ENCODE measurements around the gene KCNAB1.
A peak's percentile ranks its signal among the peaks of the same experiment; 100 is the strongest.

The KCNAB1 gene

DNA sequence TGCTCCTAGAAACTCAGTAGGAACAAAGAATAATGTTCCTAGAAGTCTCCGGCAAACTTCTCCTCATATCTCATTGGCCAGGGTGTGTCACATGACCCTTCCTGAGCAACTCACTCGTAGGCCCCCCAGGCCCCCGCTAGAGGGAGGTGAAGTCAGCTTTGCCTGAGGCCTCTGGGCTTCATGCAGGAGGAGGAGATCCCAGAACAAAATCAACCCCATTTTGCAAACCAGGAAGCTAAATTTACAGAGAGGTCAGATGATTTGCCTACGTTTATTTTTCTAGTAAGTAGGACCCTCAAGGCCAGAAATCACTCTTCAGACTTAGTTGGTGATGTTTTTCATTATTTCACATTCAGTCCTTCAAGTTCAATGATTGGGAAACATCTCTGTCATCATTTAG lies 335.5 kb downstream of the KCNAB1 start:
- no peak for DNase-seq (ENCODE audit: low read depth)

DNA sequence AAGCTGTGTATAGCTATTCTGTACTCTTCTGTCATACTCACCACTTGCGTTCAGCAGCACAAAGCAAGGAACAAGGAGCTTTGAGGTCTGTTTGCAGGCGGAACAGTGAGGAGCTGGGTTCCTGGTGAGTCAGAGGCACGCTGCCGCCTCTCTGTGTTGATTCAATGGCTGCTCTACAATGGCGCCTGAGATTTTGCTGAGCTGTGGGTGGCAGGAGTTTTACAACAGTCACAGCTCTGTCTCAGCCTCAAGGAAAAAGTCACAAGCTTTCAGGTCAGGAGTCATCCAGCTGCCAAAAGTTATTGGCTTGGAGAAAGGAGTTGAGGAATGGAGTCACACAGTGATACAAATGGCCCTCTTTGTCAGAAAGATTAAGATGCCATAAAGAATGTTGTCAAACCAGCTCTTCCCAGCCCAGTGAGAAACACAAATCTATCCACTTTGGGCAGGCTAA lies 336.4 kb downstream of the KCNAB1 start:
- no peak for DNase-seq (ENCODE audit: low read depth)

DNA sequence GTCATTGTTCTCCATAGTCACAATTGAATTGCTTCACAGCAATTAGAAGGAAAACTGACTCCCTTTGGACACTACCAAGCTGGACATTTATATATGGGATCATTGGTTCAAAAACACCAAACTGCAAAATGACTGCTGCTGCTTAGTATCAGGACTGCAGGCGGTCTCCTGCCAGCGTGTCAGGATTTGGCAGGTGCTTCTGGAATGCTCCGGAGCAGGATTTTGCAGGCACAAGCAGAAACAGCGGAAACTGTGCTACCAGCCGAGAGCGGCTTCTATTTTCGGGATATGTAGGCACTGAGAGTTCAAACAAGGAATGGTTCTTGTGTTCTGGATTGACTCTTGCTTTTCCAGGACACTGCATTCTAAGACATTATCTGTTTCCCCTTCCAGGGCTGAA lies 339.1 kb downstream of the KCNAB1 start:
- DNase-seq (ENCODE audit: low read depth), result no peak

GRCh38 chr3:156460206-156460611 lies 339.8 kb downstream of the KCNAB1 start:
- no peak for DNase-seq (ENCODE audit: low read depth)

DNA sequence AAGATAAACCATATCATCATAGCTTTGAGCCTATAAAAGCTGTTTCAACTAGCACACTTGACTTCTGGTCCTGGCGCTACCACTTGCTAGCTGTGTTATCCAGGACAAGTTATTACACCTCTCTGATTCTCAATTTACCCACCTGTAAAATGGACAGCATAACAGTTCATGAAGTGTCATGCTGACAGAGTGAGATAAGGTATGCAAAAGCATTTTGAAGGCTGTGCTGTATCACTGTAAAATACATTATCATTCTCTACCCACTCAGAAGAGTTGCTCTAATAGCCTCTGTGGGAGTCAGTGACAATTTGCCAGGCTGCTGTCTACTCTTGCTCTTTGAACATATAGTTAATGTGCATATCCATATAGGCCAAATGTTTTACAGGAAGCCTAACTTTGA lies 341.5 kb downstream of the KCNAB1 start:
- DNase-seq (ENCODE audit: low read depth), result no peak

- DNase-seq (ENCODE audit: low read depth), result no peak
Observed at GRCh38 chr3:156463123-156463522, 342.7 kb downstream of the KCNAB1 start.

GRCh38 chr3:156465194-156465593 lies 344.8 kb downstream of the KCNAB1 start:
- DNase-seq (ENCODE audit: low read depth), result no peak

- no peak for DNase-seq (ENCODE audit: low read depth)
Observed at GRCh38 chr3:156469456-156469855, 349.1 kb downstream of the KCNAB1 start.

DNA sequence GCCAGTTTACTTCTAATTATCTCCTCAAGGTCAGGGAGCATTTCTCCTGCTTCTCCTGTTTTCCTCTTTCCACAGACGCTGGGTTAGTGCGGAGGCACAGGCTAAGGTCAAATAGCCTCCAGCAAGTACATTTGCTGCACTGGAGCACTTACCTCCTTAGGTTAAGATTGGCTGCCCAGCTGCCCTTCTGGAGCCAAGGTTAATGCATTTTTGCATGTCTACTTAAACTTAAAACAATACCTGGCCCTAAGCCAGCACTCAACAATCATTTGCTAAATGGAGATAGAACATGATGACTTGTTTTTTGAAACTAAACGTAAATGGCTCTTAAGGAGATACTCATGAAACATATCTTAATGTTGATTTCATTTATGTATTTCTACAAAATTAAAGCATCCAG lies 351.1 kb downstream of the KCNAB1 start:
- DNase-seq (ENCODE audit: low read depth), result no peak

DNA sequence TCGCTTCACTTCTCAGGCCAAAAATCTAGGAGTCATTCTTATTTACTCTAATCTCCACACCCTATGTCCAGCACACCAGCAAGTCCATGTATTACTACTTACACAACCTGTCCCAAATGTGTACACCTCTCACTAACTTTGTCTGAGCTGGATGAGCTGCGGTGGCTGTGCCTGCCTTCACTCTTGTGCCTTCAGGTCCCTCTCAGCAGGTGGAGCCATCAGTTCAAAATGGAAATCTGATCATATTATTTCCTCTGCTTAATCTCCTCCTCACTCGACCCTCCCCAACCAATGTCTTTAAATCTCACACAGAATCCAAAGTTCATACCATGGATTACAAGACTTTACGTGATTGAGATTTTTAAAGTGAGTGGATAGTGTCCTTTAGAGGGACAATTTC lies 351.8 kb downstream of the KCNAB1 start:
- DNase-seq (ENCODE audit: low read depth), result no peak

DNA sequence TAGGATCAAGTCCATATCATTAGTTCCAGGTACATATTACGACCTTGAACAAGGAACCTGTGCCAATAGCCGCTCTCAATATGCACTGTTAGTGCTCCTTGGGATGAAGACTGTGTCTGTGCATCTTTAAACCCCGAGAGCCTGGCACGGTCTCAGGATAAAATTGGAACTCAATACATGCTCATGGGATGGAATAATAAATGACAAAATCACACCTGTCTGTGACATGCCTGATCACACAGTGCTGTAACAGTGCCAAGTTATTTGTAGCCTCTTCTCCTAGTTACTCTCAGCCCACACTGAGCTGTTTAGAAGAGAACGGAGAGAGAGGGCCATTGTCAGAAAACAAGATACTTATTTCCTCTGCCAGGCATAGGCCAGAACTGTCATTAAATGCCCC lies 352.3 kb downstream of the KCNAB1 start:
- no peak for DNase-seq (ENCODE audit: low read depth)

GRCh38 chr3:156473341-156473740 lies 353.0 kb downstream of the KCNAB1 start:
- no peak for DNase-seq (ENCODE audit: low read depth)

DNA sequence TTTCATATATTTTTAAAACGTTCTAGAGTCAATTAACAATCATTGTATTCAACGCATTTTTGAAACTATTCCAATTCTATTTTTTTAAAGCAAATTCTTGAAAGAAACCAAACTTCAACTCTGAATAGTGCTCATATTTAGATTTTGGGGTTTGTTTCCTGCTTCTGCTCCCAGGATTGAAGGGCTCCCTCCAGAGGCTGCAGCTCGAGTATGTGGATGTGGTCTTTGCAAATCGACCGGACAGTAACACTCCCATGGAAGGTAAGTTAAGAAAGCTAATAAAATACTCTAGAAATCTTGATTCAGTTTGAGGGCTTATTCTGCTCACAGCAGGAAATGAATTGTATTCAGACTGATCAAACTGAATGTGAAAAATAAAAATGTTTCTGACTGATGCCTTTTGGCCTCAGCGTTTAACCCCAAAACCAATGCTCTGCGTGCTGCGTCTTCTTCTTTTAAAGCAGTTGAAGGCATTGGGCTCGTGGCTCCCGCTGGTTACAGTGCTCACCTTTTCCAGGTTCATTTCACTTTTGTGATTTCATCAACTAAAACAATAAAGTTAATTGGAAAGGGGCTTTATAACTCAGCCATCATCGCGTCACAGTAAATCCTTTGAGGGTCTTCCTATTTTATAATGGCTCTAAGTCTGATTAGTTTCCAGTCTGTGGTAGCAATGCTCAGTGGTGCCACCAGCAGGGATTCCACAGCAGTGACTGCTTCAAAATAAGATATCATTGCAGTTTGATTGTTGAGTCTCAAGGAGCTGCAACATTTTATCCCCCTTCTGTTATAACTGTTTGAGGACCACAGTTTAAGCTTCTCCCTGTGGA lies 354.4 kb downstream of the KCNAB1 start:
- no peak for DNase-seq (ENCODE audit: low read depth)

DNA sequence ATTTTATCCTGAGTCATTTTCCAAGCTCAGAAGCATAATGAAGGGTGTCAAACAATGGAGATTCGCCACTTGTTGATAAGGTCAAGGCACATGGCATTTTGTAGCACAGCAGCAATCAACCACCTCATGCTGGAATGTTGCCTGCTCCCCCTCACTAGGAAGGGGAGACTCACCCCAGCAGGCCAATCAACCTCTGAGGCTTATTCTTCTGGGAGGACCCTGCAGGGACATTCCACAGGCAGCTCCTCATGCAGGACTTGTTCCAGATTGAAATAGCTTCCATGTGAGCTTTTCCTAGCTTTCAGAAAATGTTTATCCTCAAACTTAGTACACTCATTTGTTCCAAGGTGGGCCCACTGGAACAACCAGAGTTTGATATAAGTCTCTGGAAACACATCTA lies 356.9 kb downstream of the KCNAB1 start:
- DNase-seq (ENCODE audit: low read depth), result no peak

DNA sequence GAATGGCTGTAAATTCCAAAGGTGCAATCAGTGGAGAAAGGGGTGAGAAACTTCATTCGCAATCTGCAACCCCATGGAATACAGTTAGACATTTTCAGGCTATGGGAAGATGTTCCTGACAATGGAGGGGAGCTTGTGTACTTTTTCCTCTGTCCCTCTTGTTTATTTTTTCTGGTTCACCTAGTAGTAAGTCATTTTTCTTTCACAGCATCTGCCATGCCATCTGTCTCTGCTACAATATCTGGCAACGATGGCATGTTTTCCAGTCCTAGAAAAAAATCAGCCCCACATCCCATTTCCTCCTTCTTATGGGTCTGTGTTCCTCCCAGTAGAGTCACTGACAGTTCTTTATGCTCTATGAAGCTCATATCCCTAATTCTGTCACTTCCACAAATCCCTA lies 358.5 kb downstream of the KCNAB1 start:
- DNase-seq (ENCODE audit: low read depth), result no peak

- DNase-seq (ENCODE audit: low read depth), result no peak
Observed at GRCh38 chr3:156479604-156480003, 359.2 kb downstream of the KCNAB1 start.

DNA sequence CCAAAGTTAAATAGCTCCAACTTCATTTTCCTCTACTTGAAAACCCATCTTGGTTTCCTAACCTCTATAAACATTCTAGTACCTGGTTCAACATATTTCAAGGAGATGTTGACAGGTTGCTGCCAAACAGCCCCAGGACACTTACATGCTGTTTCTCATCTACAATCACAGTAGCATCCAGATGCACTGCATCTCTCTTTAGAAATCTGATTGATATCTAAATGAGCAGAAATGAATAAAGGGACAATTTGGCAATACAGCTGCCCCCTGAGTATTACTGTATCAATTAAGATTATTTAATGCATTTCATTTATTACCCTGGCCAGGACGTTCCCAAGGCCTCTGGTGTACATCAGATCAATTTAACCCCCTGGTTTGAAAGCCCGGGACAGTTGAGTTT lies 360.6 kb downstream of the KCNAB1 start:
- DNase-seq (ENCODE audit: low read depth), result no peak

GRCh38 chr3:156483002-156483401 lies 362.6 kb downstream of the KCNAB1 start:
- DNase-seq (ENCODE audit: low read depth), result no peak

GRCh38 chr3:156483426-156483825 lies 363.0 kb downstream of the KCNAB1 start:
- DNase-seq (ENCODE audit: low read depth), result peak; percentile 71

- no peak for DNase-seq (ENCODE audit: low read depth)
Observed at GRCh38 chr3:156483961-156484787, 363.8 kb downstream of the KCNAB1 start.

GRCh38 chr3:156488767-156489166 lies 368.4 kb downstream of the KCNAB1 start:
- DNase-seq (ENCODE audit: low read depth), result no peak

- DNase-seq (ENCODE audit: low read depth), result no peak
Observed at GRCh38 chr3:156489462-156489911, 369.1 kb downstream of the KCNAB1 start.

DNA sequence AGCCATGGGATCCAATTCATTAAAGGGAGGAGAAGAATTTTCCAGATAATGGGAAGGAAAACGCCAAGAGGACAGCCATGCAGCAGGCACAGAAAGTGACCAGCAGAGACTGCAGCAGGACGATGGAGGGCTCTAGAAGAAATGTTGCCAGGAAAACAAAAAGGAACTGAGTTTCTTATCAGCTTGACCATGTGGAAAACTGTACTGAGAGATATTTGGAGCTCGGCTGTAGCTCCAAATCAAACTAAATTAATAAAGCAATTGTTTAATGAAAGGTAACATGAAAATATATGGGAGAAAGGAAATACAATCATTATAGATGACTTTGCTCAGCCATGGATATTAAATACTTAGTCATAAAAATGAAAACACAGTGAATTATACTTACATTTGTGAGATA lies 370.8 kb downstream of the KCNAB1 start:
- DNase-seq (ENCODE audit: low read depth), result no peak
